Suprapubic skin (tissue), 4 donors: ENCODE measurements around the gene GALNT9.

Experiments
- CTCF ChIP-seq, 2 donors: fragments of 200-600 bp in 1 of 2; fragments of 450-650 bp in 1 of 2; sonication (generic) in 1 of 2; IDR thresholded peaks; one replicate each; pipeline ENCODE4 v1.5.1; 2016 to 2019; ENCODE audit warnings: antibody characterized with exemption in 2 of 2, mild to moderate bottlenecking in 1 of 2, moderate library complexity in 1 of 2
- EP300 ChIP-seq: sonication (generic); formaldehyde crosslinking; IDR thresholded peaks from one replicate; pipeline ENCODE4 v1.6.1; 2017; ENCODE audit warnings: antibody characterized with exemption
- POLR2A ChIP-seq, 2 donors: fragments of 450-650 bp; IDR thresholded peaks; one replicate each; pipeline ENCODE4 v1.6.1; 2017; ENCODE audit warnings: antibody characterized with exemption in 2 of 2, mild to moderate bottlenecking in 2 of 2, moderate library complexity in 2 of 2
- POLR2AphosphoS5 ChIP-seq, 3 donors: sonication (generic); formaldehyde crosslinking; IDR thresholded peaks; one replicate each; pipeline ENCODE4 v1.6.1; 2017; ENCODE audit warnings: antibody characterized with exemption in 3 of 3

DNA sequence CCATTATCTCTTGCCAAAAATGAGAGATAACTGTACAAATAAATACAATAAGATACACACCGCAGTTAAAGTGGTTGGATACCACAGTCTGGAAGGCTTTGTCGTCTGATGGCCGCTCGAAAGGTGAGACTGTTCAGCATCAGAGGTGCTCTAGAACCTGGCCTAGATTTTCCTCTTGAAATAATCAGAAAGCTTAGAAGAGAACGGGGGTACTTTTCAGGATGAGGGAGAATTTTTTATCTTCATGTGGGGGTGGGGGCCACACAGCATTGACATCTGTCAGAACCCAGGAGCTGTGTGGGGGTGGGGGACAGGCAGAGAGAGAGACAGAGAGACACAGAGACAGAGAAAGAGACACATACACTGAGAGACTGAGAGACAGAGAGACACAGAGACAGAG, 90.5 kb downstream of the GALNT9 start:
- no peak for TF ChIP-seq CTCF (IDR thresholded peaks at IDR 0.05)
- TF ChIP-seq POLR2A (IDR thresholded peaks at IDR 0.05): no peak
- TF ChIP-seq POLR2AphosphoS5 (IDR thresholded peaks at IDR 0.05): no peak
- no peak for TF ChIP-seq EP300
